ENCODE data around the gene COL18A1.
"Not testable (repeated sequence)": the region's sequence is repeated elsewhere in the genome, so short reads cannot be mapped to it uniquely, and the experiment has no call there.

Gene COL18A1

GRCh38 chr21:45363921-45364467 is 41.0 kb upstream of the COL18A1 start:
- FAIRE-seq (no peak), DNase-seq (ENCODE audit: insufficient read length, low spot score) (peak; percentile 98)
- peak; percentile 84 for TF ChIP-seq POLR2A (IDR thresholded peaks at IDR 0.05; ENCODE audit: low read depth, low read length)

- DNase-seq (ENCODE audit: insufficient read length, low spot score): peak; percentile 63
- FAIRE-seq: no peak
- TF ChIP-seq POLR2A (IDR thresholded peaks at IDR 0.05; ENCODE audit: low read depth, low read length): peak; percentile 53
These were observed 40.3 kb upstream of the COL18A1 start for GRCh38 chr21:45364468-45365185.

GRCh38 chr21:45365186-45365607 is 39.8 kb upstream of the COL18A1 start:
- no peak for FAIRE-seq
- DNase-seq (ENCODE audit: insufficient read length, low spot score): no peak
- TF ChIP-seq POLR2A (IDR thresholded peaks at IDR 0.05; ENCODE audit: low read depth, low read length): no peak; the same call in 1 of the 2 replicates

GRCh38 chr21:45365608-45366241 is 39.2 kb upstream of the COL18A1 start:
- FAIRE-seq: no peak
- DNase-seq (ENCODE audit: insufficient read length, low spot score): peak; percentile 89
- TF ChIP-seq POLR2A (IDR thresholded peaks at IDR 0.05; ENCODE audit: low read depth, low read length): peak; percentile 25; the same call in 1 of the 2 replicates

GRCh38 chr21:45366476-45366875 is 38.5 kb upstream of the COL18A1 start:
- TF ChIP-seq POLR2A (IDR thresholded peaks at IDR 0.05; ENCODE audit: low read depth, low read length): no peak
- FAIRE-seq (no peak), DNase-seq (ENCODE audit: insufficient read length, low spot score) (no peak)

GRCh38 chr21:45366931-45367401 is 38.0 kb upstream of the COL18A1 start:
- peak; percentile 99 for DNase-seq (ENCODE audit: insufficient read length, low spot score)
- no peak for FAIRE-seq
- peak; percentile 48; the same call in 1 of the 2 replicates for TF ChIP-seq POLR2A (IDR thresholded peaks at IDR 0.05; ENCODE audit: low read depth, low read length)

- TF ChIP-seq POLR2A (IDR thresholded peaks at IDR 0.05; ENCODE audit: low read depth, low read length): peak; percentile 11; the same call in 1 of the 2 replicates
- DNase-seq (ENCODE audit: insufficient read length, low spot score) (no peak), FAIRE-seq (no peak)
These were observed 37.3 kb upstream of the COL18A1 start for GRCh38 chr21:45367402-45368351.

- not testable (repeated sequence) for DNase-seq (ENCODE audit: insufficient read length, low spot score); FAIRE-seq
These were observed 35.9 kb upstream of the COL18A1 start for GRCh38 chr21:45369018-45369417.

- no peak for DNase-seq (ENCODE audit: insufficient read length, low spot score)
- no peak for TF ChIP-seq POLR2A (IDR thresholded peaks at IDR 0.05; ENCODE audit: low read depth, low read length)
- FAIRE-seq: no peak
These were observed 34.4 kb upstream of the COL18A1 start for GRCh38 chr21:45370575-45370974.

GRCh38 chr21:45371081-45371480 is 33.9 kb upstream of the COL18A1 start:
- DNase-seq (ENCODE audit: insufficient read length, low spot score) (no peak), FAIRE-seq (no peak)
- TF ChIP-seq POLR2A (IDR thresholded peaks at IDR 0.05; ENCODE audit: low read depth, low read length): no peak

- DNase-seq (ENCODE audit: insufficient read length, low spot score) (no peak), FAIRE-seq (no peak)
- no peak for TF ChIP-seq POLR2A (IDR thresholded peaks at IDR 0.05; ENCODE audit: low read depth, low read length)
These were observed 33.3 kb upstream of the COL18A1 start for GRCh38 chr21:45371655-45372054.

GRCh38 chr21:45372732-45373355 is 32.1 kb upstream of the COL18A1 start:
- TF ChIP-seq POLR2A (IDR thresholded peaks at IDR 0.05; ENCODE audit: low read depth, low read length): no peak
- FAIRE-seq (no peak), DNase-seq (ENCODE audit: insufficient read length, low spot score) (peak; percentile 72)
